Adrenal gland (tissue), 5 donors: Measurements from ENCODE around the gene TIRAP.

ENCODE experiments used
- CTCF ChIP-seq, 6 experiments: fragments of 450-650 bp in 4 of 6; fragments of 200-600 bp in 2 of 6; sonication (generic) in 1 of 6; IDR thresholded peaks; 1 replicate in 5 of 6; 2 replicates in 1 of 6; pipeline versions ENCODE4 v1.5.1 to v1.8.0; 2016 to 2021; ENCODE audit warnings: antibody characterized with exemption in 6 of 6, mild to moderate bottlenecking in 2 of 6, moderate library complexity in 1 of 6
- POLR2A ChIP-seq, 2 donors: fragments of 450-650 bp; IDR thresholded peaks; one replicate each; pipeline ENCODE4 v1.6.1; 2017; ENCODE audit warnings: antibody characterized with exemption in 2 of 2, mild to moderate bottlenecking in 2 of 2, moderate library complexity in 1 of 2
- donor health status: DM: no; HTN: no; CAD: no.

- TF ChIP-seq CTCF (IDR thresholded peaks at IDR 0.05), result no peak
- TF ChIP-seq POLR2A (IDR thresholded peaks at IDR 0.05), result no peak
These were observed 545 bp upstream of the TIRAP start for GRCh38 chr11:126282361-126282735.
